Left colon (tissue), 2 donors: ENCODE results near the gene GNAS-AS1. TPM values are rescaled to one million over a fixed set of nuclear protein-coding genes. Genes with fewer than 3 reads are reported as not detected.

Source experiments
- ATAC-seq: fragments of 200-7000 bp; cut with Tn5 transposase; one replicate; pipeline ENCODE4 v1.9.1; 2020; ENCODE audit warnings: mild to moderate bottlenecking, moderate library complexity
- DNase-seq, 2 donors: peaks; one replicate each; pipeline ENCODE4 v3.0.0-alpha.2; 2020
- intact Hi-C, 2 donors: fragments of 100-400 bp; cut with DNase I in 1 of 2; cut with micrococcal nuclease in 1 of 2; formaldehyde crosslinking; loops; one replicate each; pipeline versions ENCODE4 v1.11.2 to v1.14.0; 2022; cut with DNase I, micrococcal nuclease
- long read RNA-seq: library from polyadenylated mRNA; unstranded; transcript quantifications from one replicate; pipeline ENCODE4 v2.0.0, GENCODE V29; 2021
- total RNA-seq, 2 donors: library from RNA; stranded (reverse); fragmentation: NEBNext Ultra II Directional; extraction: Animal tissue kit (Norgen Biotek cat#: 25700); gene quantifications; one replicate each; pipeline ENCODE4 v1.2.1, GENCODE V29; 2021
- donor health status: DM: no; HTN: no; CAD: no.
- donor health status: DM: yes; HTN: yes; CAD: no.

The GNAS-AS1 gene
- 1 to 10 TPM in 1 of 2 donors, under 1 TPM in 1; 0.87 to 1.1 TPM for total RNA-seq
- long read RNA-seq, result 0 reads

- intact Hi-C loops, result no loop called here
- peak; percentile 83 for ATAC-seq
- DNase-seq, result peak; percentile 72 to 73
These were observed at the start of gene GNAS-AS1 for GRCh38 chr20:58850693-58851174. Gene GNAS-AS1, minus strand, starts transcription at chr20:58850902.

- ATAC-seq (no peak), DNase-seq (no peak)
- intact Hi-C loops, result no loop called here
These were observed 49.7 kb upstream of the GNAS-AS1 start for GRCh38 chr20:58900397-58900796.

DNA sequence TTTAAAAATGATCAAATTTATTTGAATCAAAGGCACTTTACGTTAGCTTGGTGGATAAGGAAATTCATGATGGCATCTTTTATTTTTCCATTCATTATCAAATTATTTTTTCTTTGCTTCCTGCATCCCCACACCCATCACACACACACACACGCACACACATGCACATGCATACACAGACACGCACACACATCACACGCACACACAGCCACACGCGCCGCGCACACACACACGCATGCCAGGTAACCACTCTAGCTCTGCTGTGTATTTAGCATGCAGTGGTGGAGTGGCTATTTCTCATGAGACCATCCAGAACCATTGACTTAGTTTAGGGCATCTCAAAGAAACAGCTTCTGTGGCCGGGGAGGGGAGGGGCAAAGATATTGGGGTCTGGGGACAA, 48.8 kb upstream of the GNAS-AS1 start:
- DNase-seq, result no peak
- no peak for ATAC-seq
- intact Hi-C loops, result no loop called here

- DNase-seq, result no peak
- intact Hi-C loops, result no loop called here
- no peak for ATAC-seq
These were observed 48.1 kb upstream of the GNAS-AS1 start for GRCh38 chr20:58898629-58899408.

GRCh38 chr20:58897488-58897887, 46.8 kb upstream of the GNAS-AS1 start:
- DNase-seq, result no peak
- intact Hi-C loops, result no loop called here
- ATAC-seq, result no peak

GRCh38 chr20:58896820-58897219, 46.1 kb upstream of the GNAS-AS1 start:
- no peak for DNase-seq
- intact Hi-C loops, result no loop called here
- no peak for ATAC-seq

DNA sequence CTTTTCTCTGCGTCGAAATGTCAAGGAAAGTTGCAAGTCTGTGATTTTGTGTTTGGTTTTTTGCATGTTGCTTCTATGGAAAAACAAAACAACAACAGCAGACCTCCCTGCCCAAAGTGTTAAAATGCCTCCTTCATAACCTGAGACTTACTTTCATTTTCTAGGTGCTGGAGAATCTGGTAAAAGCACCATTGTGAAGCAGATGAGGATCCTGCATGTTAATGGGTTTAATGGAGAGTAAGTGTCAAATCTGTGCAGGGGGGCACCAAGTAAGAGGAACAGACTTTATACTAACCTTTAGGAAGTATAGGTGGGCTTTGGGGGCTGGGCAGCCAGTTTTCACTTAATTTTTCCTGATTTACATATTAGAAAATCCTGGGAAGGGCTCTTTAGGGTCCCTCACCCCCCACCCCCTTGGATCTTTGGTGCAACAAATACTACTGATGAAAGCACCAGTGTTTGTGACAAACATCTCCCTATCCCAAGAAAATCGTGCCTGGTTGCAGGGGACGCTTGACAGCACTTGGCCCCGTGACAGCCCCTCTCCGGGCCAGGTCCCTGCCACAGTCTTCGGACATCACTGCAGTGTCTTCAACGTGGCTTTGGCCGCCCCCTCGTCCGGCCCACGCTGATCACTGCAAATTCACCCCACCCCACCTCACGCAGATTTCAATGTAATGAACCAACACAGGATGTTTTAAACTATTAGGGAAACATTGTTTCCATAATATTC, 44.9 kb upstream of the GNAS-AS1 start:
- DNase-seq (no peak), ATAC-seq (no peak)
- intact Hi-C loops, result no loop called here

- no peak for DNase-seq
- intact Hi-C loops, result no loop called here
- ATAC-seq, result no peak
These were observed 44.1 kb upstream of the GNAS-AS1 start for GRCh38 chr20:58894652-58895447.

GRCh38 chr20:58893355-58894120, 42.8 kb upstream of the GNAS-AS1 start:
- intact Hi-C loops, result no loop called here
- DNase-seq (no peak), ATAC-seq (no peak)

- ATAC-seq (no peak), DNase-seq (no peak)
- intact Hi-C loops, result no loop called here
These were observed 42.2 kb upstream of the GNAS-AS1 start for GRCh38 chr20:58892932-58893224.

DNA sequence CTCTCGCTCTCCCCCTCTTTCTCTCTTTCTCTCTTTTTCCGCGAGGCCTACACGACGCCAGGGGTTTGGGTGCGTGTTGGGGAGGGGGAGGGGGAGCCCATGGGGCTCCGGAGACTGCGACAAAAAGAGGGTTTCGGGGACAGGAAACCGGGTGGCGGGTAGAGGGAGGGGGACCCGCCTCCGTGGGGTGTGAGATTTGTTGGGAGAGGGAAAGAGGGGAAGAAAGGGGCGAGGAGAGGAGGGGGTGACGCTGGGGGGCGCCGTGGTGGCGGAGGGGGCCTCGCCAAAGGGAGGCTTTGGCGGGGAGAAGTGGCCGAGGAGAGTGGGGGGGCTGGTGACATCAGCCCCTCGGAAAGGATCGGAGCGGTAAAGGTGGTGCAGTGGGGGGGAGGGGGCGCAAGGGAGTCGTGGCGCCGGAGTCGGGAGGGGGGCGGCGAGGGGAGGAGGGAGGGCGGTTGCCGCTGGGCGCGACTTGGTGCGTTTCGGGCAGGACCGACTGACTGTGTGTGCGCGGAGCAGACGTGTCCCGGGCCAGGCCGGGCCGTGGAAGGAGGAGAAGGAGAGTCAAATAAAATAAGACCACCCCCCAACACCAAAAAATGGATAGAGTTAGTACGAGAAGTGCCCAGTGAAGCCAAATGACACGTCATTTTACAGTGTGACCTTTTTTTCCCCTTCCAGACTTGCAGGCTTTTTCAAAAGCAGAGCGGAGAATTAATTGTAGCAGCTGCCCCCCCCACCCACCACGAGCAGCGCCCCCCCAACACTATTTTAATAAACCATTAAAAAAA, 41.6 kb upstream of the GNAS-AS1 start:
- intact Hi-C loops, result no loop called here
- ATAC-seq, result peak; percentile 36
- peak; percentile 79 to 83 for DNase-seq

DNA sequence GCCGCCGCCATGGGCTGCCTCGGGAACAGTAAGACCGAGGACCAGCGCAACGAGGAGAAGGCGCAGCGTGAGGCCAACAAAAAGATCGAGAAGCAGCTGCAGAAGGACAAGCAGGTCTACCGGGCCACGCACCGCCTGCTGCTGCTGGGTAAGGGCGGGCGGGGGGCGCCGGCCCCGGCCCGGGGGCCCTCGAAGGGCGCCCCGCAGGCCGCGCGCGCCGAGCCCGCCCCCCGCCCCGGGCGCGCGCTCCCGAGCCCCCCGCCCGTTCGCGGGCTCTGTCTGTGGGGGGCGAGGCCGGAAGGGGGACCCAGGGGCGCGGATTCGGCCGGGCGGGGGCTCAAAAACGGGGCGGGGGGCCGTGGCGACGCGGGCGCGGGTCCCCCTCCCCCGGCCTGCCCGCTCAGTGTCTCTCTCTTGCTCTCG, 41.0 kb upstream of the GNAS-AS1 start:
- peak; percentile 0 for ATAC-seq
- peak in 1 of 2 donors; percentile 52 for DNase-seq
- intact Hi-C loops, result no loop called here

DNA sequence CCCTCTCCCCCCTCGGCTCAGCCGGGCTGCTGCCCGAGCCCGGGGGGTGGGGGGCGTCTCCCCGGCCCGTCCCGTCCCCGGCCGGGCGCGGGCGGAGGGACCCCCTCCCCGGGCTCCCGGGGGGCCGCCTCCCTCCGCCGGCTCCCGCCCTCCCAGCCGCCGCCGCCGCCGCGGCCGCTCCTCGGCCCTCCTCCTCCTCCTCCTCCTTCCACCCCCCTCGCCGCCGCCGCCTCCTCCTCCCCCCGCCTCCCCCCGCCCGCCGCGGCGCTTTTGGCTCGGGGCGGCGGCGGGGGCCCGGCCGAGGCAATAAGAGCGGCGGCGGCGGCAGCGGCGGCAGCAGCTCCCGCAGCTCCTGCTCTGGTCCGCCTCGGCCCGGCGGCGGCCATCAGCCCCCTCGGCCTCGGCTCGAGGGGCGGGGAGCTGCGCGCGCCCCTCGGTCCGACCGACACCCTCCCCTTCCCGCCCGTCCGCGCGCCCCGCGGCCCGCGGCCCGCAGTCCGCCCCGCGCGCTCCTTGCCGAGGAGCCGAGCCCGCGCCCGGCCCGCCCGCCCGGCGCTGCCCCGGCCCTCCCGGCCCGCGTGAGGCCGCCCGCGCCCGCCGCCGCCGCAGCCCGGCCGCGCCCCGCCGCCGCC, 40.5 kb upstream of the GNAS-AS1 start:
- ATAC-seq (peak; percentile 58), DNase-seq (peak; percentile 83 to 84)
- intact Hi-C loops, result no loop called here

DNA sequence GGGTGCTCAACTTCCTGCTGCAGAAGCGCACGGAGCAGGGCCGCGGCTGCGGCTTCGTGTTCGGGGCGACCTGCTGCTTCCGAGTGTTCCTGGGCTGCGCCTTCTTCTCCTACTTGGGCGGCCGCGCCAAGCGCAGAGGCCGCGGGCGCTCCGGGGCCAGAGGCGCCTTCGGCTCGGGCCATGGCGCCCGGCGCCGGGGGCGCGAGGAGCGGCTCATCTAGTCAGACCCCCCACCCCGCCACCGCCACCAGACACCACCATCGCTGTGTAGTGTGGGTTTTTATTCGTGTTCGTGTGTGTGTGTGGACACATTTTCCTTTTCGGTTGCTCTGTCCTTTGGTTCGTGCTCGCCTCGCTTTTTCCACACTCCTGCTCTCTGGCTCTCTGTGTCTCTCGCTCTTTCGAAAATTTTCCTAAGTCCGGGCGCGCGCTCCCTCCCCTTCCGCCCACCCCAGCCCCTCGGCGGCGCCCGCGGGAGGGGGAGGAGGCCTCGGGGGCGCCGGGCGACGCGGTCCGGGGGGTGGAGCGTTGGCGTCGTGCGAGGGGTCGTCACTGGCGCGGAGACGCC, 39.9 kb upstream of the GNAS-AS1 start:
- intact Hi-C loops, result no loop called here
- peak; percentile 36 for ATAC-seq
- DNase-seq, result peak; percentile 68 to 78

DNA sequence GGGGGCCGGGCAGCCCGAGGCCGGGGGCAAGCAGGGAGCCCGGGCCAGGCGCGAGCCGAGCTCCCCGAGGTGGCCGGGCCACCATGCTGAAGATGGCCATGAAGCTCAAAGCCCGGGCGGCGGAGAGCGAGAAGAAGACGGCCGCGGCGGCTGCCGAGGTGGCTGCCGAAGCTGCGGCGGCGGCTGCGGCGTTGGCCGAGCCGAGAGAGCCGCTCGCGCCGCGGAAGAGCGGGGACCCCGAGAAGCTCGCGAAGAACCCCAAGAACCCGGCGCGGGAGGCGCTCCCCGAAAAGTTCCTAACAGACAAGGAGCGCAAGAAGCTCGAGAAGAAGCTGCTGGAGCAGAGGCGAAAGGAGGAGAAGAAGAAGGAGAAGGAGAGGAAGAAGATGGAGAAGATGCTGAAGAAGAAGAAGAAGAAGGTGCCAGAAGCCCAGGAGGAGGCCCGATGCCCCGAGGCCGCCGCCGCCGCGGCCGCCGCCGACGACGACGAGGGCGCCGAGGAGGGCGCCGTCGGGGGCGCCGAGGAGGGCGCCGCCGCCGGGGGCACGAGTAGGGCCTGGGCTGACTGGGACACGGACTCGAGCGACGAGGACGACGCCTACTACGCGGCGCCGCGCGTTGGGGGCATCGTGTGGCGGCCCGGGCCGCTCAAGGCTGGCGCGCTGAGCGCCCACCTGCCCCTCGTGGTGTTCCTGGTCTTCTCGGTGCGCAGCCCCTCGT, 39.3 kb upstream of the GNAS-AS1 start:
- intact Hi-C loops, result no loop called here
- ATAC-seq (no peak), DNase-seq (peak in 1 of 2 donors; percentile 31)

GRCh38 chr20:58889334-58889760, 38.6 kb upstream of the GNAS-AS1 start:
- intact Hi-C loops, result no loop called here
- ATAC-seq (no peak), DNase-seq (no peak)
